Measurements from ENCODE around the gene ZNF549. TPM values are rescaled to one million over a fixed set of nuclear protein-coding genes. Genes with fewer than 3 reads are reported as not detected.
"Not testable (repeated sequence)": the region's sequence is repeated elsewhere in the genome, so short reads cannot be mapped to it uniquely, and the experiment has no call there.

The ZNF549 gene
- total and polyA plus RNA-seq, 5 donors from 2014 or later: 4.3 to 9.2 (median 7.0) TPM

DNA sequence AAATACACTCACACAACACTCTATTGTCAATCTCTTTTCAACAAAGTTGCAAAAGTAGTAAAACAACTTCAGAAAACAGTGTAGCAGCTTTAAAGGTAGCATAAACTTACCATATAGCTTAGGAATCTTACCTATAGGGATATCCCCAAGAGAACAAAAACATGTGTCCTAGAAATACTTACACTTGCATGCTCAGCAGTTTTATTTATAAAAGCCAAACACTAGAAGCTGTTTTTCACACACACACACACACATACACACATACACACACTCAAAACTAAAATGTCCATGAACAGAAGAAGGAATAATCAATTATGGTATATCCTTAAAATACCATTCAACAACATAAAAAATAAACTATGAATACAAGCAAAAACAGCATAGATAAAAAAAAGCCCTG lies 15.7 kb upstream of the ZNF549 start:
- Mint-ChIP-seq H3K9me3 (peaks cover 0 to 83% (median 49%) of the 10 kb centered on the region in 7 donors), H3K27ac (no peak overlapping the region), H3K4me1 (no peaks in the 10 kb centered on the region), H3K4me3 (no peak overlapping the region), H3K36me3 (peaks cover 66% of the 10 kb centered on the region), H3K27me3 (no peaks in the 10 kb centered on the region)
- Histone ChIP-seq H3K27ac (ENCODE audit: insufficient read depth, low read length, poor library complexity, severe bottlenecking) (no peak overlapping the region), H3K9me3 (ENCODE audit: control insufficient read depth in 2 of 2, low read length in 2 of 2) (peaks cover 78 to 93% of the 10 kb centered on the region in 2 experiments), H3K4me1 (ENCODE audit: control insufficient read depth, insufficient read depth, low read length, poor library complexity, severe bottlenecking) (no peaks in the 10 kb centered on the region), H3K4me3 (ENCODE audit: low read depth, low read length) (no peak overlapping the region), H3K27me3 (ENCODE audit: control insufficient read depth, insufficient read depth, low read length) (no peaks in the 10 kb centered on the region), H3K36me3 (ENCODE audit: control insufficient read depth, insufficient read depth, low read length) (peaks cover 31% of the 10 kb centered on the region)
- DNase-seq (no peak), ATAC-seq (ENCODE audit: low read depth in 2 of 2) (no peak)

DNA sequence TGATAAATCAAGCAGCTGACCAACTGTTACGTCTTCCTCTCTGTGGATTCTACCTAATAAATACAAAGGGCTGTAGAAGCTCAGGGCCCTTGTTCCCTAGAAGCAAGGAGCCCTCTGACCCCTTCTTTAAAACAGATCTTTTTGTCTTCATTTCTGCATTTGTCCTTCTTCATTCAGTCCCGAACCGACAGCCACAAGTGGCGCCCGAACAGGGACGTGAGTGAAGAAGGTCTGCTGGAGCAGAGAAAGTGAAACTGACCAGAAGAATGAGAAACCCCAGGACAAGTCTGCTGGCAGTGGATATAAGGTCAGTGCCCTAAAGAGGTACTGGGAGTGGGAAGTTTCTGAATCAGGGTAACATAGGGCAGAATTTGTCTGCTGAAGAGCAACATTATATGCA lies 14.3 kb upstream of the ZNF549 start:
- DNase-seq: peak in 1 of 3 donors; percentile 10
- Histone ChIP-seq H3K27ac (ENCODE audit: insufficient read depth, low read length, poor library complexity, severe bottlenecking) (no peak overlapping the region), H3K36me3 (ENCODE audit: control insufficient read depth, insufficient read depth, low read length) (peaks cover 25% of the 10 kb centered on the region), H3K4me3 (ENCODE audit: low read depth, low read length) (no peak overlapping the region), H3K4me1 (ENCODE audit: control insufficient read depth, insufficient read depth, low read length, poor library complexity, severe bottlenecking) (no peaks in the 10 kb centered on the region), H3K27me3 (ENCODE audit: control insufficient read depth, insufficient read depth, low read length) (no peaks in the 10 kb centered on the region), H3K9me3 (ENCODE audit: control insufficient read depth in 2 of 2, low read length in 2 of 2) (peaks cover 68 to 88% of the 10 kb centered on the region in 2 experiments)
- Mint-ChIP-seq H3K27me3 (no peaks in the 10 kb centered on the region), H3K4me1 (no peaks in the 10 kb centered on the region), H3K4me3 (peak overlapping the region in 1 of 4 donors; percentile 50), H3K36me3 (peaks cover 65% of the 10 kb centered on the region), H3K9me3 (peaks cover 0 to 80% (median 42%) of the 10 kb centered on the region in 7 donors), H3K27ac (no peak overlapping the region)
- ATAC-seq (ENCODE audit: low read depth in 2 of 2): no peak

DNA sequence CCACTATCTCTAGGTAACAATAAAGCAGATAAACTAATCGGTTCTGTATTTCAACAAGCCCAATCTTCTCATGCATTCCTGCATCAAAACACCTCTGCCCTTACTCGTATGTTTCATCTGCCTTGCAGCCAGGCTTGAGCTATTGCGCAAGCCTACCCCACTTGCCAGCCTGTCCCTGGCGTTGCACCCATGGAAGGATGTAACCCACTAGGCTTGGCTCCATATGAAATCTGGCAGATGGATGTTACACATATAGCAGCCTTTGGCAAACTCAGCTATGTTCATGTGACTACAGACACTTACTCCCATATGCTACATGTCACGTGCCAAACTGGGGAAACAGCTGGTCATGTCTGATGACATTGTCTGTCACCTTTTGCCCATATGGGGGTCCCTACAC lies 11.9 kb upstream of the ZNF549 start:
- peaks cover 0 to 71% (median 37%) of the 10 kb centered on the region in 7 donors for H3K9me3 Mint-ChIP-seq
- DNase-seq (no peak), ATAC-seq (ENCODE audit: low read depth in 2 of 2) (no peak)
- Histone ChIP-seq H3K9me3 (ENCODE audit: control insufficient read depth in 2 of 2, low read length in 2 of 2) (peaks cover 46 to 64% of the 10 kb centered on the region in 2 experiments), H3K4me3 (ENCODE audit: low read depth, low read length) (no peak overlapping the region), H3K4me1 (ENCODE audit: control insufficient read depth, insufficient read depth, low read length, poor library complexity, severe bottlenecking) (no peaks in the 10 kb centered on the region), H3K27ac (ENCODE audit: insufficient read depth, low read length, poor library complexity, severe bottlenecking) (no peak overlapping the region), H3K36me3 (ENCODE audit: control insufficient read depth, insufficient read depth, low read length) (peaks cover 25% of the 10 kb centered on the region), H3K27me3 (ENCODE audit: control insufficient read depth, insufficient read depth, low read length) (no peaks in the 10 kb centered on the region)
- H3K36me3 Mint-ChIP-seq: peaks cover 44% of the 10 kb centered on the region
- H3K4me3 Mint-ChIP-seq: no peak overlapping the region
- H3K27me3 Mint-ChIP-seq: no peaks in the 10 kb centered on the region
- no peaks in the 10 kb centered on the region for H3K4me1 Mint-ChIP-seq
- H3K27ac Mint-ChIP-seq: no peak overlapping the region

DNA sequence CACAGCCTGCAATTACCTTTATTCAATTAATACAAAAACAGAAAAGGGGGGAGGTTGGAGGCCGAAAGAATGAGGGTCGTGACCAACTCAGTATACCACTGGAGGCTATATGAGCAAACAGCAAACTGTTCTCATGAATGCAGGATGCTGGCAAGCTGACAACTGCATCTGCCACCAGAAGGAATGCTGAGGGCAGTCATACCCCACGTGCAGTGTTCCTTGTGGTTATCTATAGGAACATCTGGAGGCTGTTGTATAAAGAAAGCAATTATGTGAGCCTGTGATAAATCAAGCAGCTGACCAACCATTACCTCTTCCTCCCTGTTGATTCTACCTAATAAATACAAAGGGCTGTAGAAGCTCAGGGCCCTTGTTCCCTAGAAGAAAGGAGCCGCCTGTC lies 9.1 kb upstream of the ZNF549 start:
- DNase-seq; H3K4me3 Mint-ChIP-seq; H3K4me3 ChIP-seq (ENCODE audit: low read depth, low read length); H3K27me3 Mint-ChIP-seq; H3K4me1 Mint-ChIP-seq; H3K4me1 ChIP-seq (ENCODE audit: control insufficient read depth, insufficient read depth, low read length, poor library complexity, severe bottlenecking); H3K27me3 ChIP-seq (ENCODE audit: control insufficient read depth, insufficient read depth, low read length); H3K27ac Mint-ChIP-seq; H3K27ac ChIP-seq (ENCODE audit: insufficient read depth, low read length, poor library complexity, severe bottlenecking); ATAC-seq (ENCODE audit: low read depth in 2 of 2): not testable (repeated sequence)
- H3K36me3 ChIP-seq (ENCODE audit: control insufficient read depth, insufficient read depth, low read length): peaks cover 25% of the 10 kb centered on the region
- Mint-ChIP-seq H3K9me3 (peaks cover 0 to 55% (median 27%) of the 10 kb centered on the region in 7 donors), H3K36me3 (peaks cover 40% of the 10 kb centered on the region)
- peaks cover 27 to 43% of the 10 kb centered on the region in 2 experiments for H3K9me3 ChIP-seq (ENCODE audit: control insufficient read depth in 2 of 2, low read length in 2 of 2)

DNA sequence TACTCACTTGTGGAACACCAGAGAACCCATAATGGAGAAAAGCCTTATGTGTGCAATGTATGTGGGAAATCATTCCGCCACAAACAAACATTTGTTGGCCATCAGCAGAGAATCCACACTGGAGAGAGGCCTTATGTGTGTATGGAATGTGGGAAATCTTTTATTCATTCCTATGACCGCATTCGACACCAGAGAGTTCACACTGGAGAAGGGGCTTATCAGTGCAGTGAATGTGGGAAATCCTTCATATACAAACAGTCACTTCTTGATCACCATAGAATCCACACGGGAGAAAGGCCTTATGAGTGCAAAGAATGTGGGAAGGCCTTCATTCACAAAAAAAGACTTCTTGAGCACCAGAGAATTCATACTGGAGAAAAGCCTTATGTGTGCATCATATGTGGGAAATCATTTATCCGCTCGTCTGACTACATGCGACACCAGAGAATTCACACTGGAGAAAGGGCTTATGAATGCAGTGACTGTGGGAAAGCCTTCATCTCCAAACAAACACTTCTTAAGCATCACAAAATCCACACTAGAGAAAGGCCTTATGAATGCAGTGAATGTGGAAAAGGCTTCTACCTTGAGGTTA lies 10.9 kb downstream of the ZNF549 start:
- Mint-ChIP-seq H3K4me3 (no peak overlapping the region), H3K27ac (no peak overlapping the region), H3K4me1 (peaks cover 0 to 7% (median 2%) of the 10 kb centered on the region in 4 donors), H3K27me3 (no peaks in the 10 kb centered on the region), H3K36me3 (peaks cover 83% of the 10 kb centered on the region), H3K9me3 (peaks cover 0 to 96% (median 43%) of the 10 kb centered on the region in 7 donors)
- peaks cover 83% of the 10 kb centered on the region for H3K36me3 ChIP-seq (ENCODE audit: control insufficient read depth, insufficient read depth, low read length)
- ATAC-seq (ENCODE audit: low read depth in 2 of 2) (no peak), DNase-seq (no peak)
- peak overlapping the region; percentile 14 for H3K4me3 ChIP-seq (ENCODE audit: low read depth, low read length)
- no peak overlapping the region for H3K27ac ChIP-seq (ENCODE audit: insufficient read depth, low read length, poor library complexity, severe bottlenecking)
- H3K9me3 ChIP-seq (ENCODE audit: control insufficient read depth in 2 of 2, low read length in 2 of 2): peaks cover 93 to 100% of the 10 kb centered on the region in 2 experiments
- no peaks in the 10 kb centered on the region for H3K27me3 ChIP-seq (ENCODE audit: control insufficient read depth, insufficient read depth, low read length)
- H3K4me1 ChIP-seq (ENCODE audit: control insufficient read depth, insufficient read depth, low read length, poor library complexity, severe bottlenecking): no peaks in the 10 kb centered on the region

DNA sequence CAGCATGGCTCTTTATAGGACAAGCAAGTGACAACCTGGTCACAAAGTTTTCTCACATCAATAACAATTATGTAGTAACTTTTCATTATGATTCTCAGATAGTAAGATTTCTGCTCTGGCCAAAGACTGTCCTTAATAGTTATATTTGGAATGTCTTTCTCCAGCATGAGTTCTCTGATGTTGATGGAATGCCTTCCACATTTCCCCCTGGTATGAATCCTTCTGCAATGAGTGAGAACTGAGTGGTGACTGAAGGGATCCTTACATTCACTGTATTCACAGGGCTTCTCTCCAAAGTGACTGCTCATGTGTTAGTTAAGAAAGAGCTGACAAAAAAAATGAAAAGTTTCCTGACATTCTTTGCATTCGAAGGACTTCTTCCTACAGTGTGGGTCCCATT lies 19.4 kb downstream of the ZNF549 start:
- Histone ChIP-seq H3K9me3 (ENCODE audit: control insufficient read depth in 2 of 2, low read length in 2 of 2) (peaks cover 96 to 100% of the 10 kb centered on the region in 2 experiments), H3K4me1 (ENCODE audit: control insufficient read depth, insufficient read depth, low read length, poor library complexity, severe bottlenecking) (no peaks in the 10 kb centered on the region), H3K27ac (ENCODE audit: insufficient read depth, low read length, poor library complexity, severe bottlenecking) (no peak overlapping the region), H3K36me3 (ENCODE audit: control insufficient read depth, insufficient read depth, low read length) (peaks cover 83% of the 10 kb centered on the region), H3K27me3 (ENCODE audit: control insufficient read depth, insufficient read depth, low read length) (no peaks in the 10 kb centered on the region), H3K4me3 (ENCODE audit: low read depth, low read length) (peak overlapping the region; percentile 22)
- Mint-ChIP-seq H3K9me3 (peaks cover 0 to 90% (median 44%) of the 10 kb centered on the region in 7 donors), H3K27ac (no peak overlapping the region), H3K4me3 (no peak overlapping the region), H3K4me1 (peaks cover 0 to 10% (median 3%) of the 10 kb centered on the region in 4 donors), H3K27me3 (no peaks in the 10 kb centered on the region), H3K36me3 (peaks cover 75% of the 10 kb centered on the region)
- no peak for ATAC-seq (ENCODE audit: low read depth in 2 of 2)
- no peak for DNase-seq

DNA sequence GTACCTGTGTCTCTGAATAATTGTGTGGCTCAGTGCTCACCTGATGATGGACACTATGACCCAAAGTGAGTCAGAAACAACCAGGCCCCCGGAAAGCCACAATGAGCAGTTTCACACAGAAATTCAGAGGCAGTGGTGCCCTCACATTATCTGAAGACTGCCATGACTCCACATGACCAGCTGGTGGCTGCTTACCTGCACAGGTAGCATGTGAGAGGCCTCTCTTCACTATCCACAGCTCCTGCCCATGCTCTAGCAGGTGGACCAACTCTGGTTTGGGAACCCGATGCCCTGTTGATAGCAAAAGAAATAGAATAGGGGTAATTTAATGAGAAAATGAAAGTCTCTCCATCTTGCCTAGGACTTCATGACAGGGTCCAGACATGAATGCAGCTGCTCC lies 25.3 kb downstream of the ZNF549 start:
- no peak for DNase-seq
- Histone ChIP-seq H3K36me3 (ENCODE audit: control insufficient read depth, insufficient read depth, low read length) (peaks cover 93% of the 10 kb centered on the region), H3K9me3 (ENCODE audit: control insufficient read depth in 2 of 2, low read length in 2 of 2) (peaks cover 62 to 87% of the 10 kb centered on the region in 2 experiments), H3K4me1 (ENCODE audit: control insufficient read depth, insufficient read depth, low read length, poor library complexity, severe bottlenecking) (no peaks in the 10 kb centered on the region), H3K27ac (ENCODE audit: insufficient read depth, low read length, poor library complexity, severe bottlenecking) (no peak overlapping the region), H3K4me3 (ENCODE audit: low read depth, low read length) (no peak overlapping the region), H3K27me3 (ENCODE audit: control insufficient read depth, insufficient read depth, low read length) (no peaks in the 10 kb centered on the region)
- no peak overlapping the region for H3K27ac Mint-ChIP-seq
- peaks cover 92% of the 10 kb centered on the region for H3K36me3 Mint-ChIP-seq
- no peak overlapping the region for H3K4me3 Mint-ChIP-seq
- peaks cover 5 to 11% (median 9%) of the 10 kb centered on the region in 4 donors for H3K4me1 Mint-ChIP-seq
- no peaks in the 10 kb centered on the region for H3K27me3 Mint-ChIP-seq
- ATAC-seq (ENCODE audit: low read depth in 2 of 2): no peak
- H3K9me3 Mint-ChIP-seq: peaks cover 5 to 87% (median 40%) of the 10 kb centered on the region in 7 donors

DNA sequence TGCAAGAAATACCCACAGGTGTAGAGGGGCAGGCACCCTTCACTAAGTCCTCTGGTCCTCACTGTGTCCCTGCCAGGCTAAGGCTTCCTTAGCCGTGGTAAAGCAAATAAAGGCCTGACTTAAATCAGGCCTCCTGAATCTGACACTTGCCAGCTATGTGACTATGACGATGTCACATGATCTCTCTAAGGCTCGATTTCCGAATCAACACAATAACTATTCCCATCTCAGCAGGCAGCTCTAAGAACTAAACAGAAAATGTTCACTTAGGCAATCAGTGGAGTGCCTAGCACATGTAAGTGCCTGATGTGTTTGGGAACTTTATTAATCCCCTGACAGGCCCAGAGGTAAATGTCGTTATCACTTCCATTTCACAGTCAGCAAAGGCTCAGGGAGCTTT lies 30.5 kb downstream of the ZNF549 start:
- peaks cover 9 to 58% (median 25%) of the 10 kb centered on the region in 7 donors for H3K9me3 Mint-ChIP-seq
- Histone ChIP-seq H3K4me1 (ENCODE audit: control insufficient read depth, insufficient read depth, low read length, poor library complexity, severe bottlenecking) (peaks cover 26% of the 10 kb centered on the region), H3K27ac (ENCODE audit: insufficient read depth, low read length, poor library complexity, severe bottlenecking) (no peak overlapping the region), H3K27me3 (ENCODE audit: control insufficient read depth, insufficient read depth, low read length) (peaks cover 5% of the 10 kb centered on the region), H3K4me3 (ENCODE audit: low read depth, low read length) (peak overlapping the region; percentile 81), H3K36me3 (ENCODE audit: control insufficient read depth, insufficient read depth, low read length) (peaks cover 44% of the 10 kb centered on the region), H3K9me3 (ENCODE audit: control insufficient read depth in 2 of 2, low read length in 2 of 2) (peaks cover 25 to 34% of the 10 kb centered on the region in 2 experiments)
- peaks cover 49% of the 10 kb centered on the region for H3K36me3 Mint-ChIP-seq
- H3K27me3 Mint-ChIP-seq: no peaks in the 10 kb centered on the region
- ATAC-seq (ENCODE audit: low read depth in 2 of 2): no peak
- DNase-seq: no peak
- H3K4me1 Mint-ChIP-seq: peaks cover 5 to 36% (median 28%) of the 10 kb centered on the region in 4 donors
- H3K27ac Mint-ChIP-seq: peak overlapping the region in 2 of 3 donors; percentile 68 to 98
- H3K4me3 Mint-ChIP-seq: peak overlapping the region; percentile 88 to 98 (median 93)
